MM.1S (cell line): ENCODE data around the gene SEMA6B.

Experiments
- DNase-seq: peaks from one replicate; pipeline ENCODE4 v3.0.0-alpha.2; 2015
- H2AFZ ChIP-seq: fragments of 300-600 bp; sonication (generic); 2 replicates; pipeline ENCODE4 v1.6.0; 2016; ENCODE audit warnings: antibody characterized with exemption, low read length
- H3F3A ChIP-seq: fragments of 300-600 bp; sonication (generic); 2 replicates; pipeline ENCODE4 v1.6.1; 2016; ENCODE audit warnings: mild to moderate bottlenecking, antibody characterized with exemption, low read length, moderate library complexity, mixed read lengths; ENCODE audit not compliant: insufficient read depth
- H3K27ac ChIP-seq: fragments of 300-600 bp; sonication (generic); 2 replicates; pipeline ENCODE4 v1.5.1; 2016; ENCODE audit warnings: mild to moderate bottlenecking, low read length
- H3K27me3 ChIP-seq: fragments of 300-600 bp; sonication (generic); replicated peaks from 2 replicates; pipeline ENCODE4 v1.6.0; 2016; ENCODE audit warnings: low read length; ENCODE audit not compliant: insufficient read depth
- H3K36me3 ChIP-seq: fragments of 300-600 bp; sonication (generic); replicated peaks from 2 replicates; pipeline ENCODE4 v1.6.1; 2016; ENCODE audit warnings: mild to moderate bottlenecking, low read length, mixed read lengths; ENCODE audit not compliant: insufficient read depth
- H3K4me1 ChIP-seq: fragments of 300-600 bp; sonication (generic); 2 replicates; pipeline ENCODE4 v1.6.1; 2016; ENCODE audit warnings: low read length, mixed read lengths
- H3K4me2 ChIP-seq: fragments of 300-600 bp; sonication (generic); 2 replicates; pipeline ENCODE4 v1.6.0; 2016; ENCODE audit warnings: low read depth, low read length
- H3K4me3 ChIP-seq: fragments of 300-600 bp; sonication (generic); 2 replicates; pipeline ENCODE4 v1.5.1; 2016; ENCODE audit warnings: low read length, mixed read lengths
- H3K79me2 ChIP-seq: fragments of 300-600 bp; sonication (generic); 2 replicates; pipeline ENCODE4 v1.6.1; 2016; ENCODE audit warnings: mixed run types, low read length, mixed read lengths
- H3K9ac ChIP-seq: fragments of 300-600 bp; sonication (generic); 2 replicates; pipeline ENCODE4 v1.6.1; 2016; ENCODE audit warnings: low read length, mixed read lengths
- H3K9me2 ChIP-seq: fragments of 300-600 bp; sonication (generic); replicated peaks from 2 replicates; pipeline ENCODE4 v1.6.1; 2016; ENCODE audit warnings: mild to moderate bottlenecking, low read length, mixed read lengths; ENCODE audit not compliant: insufficient read depth
- H3K9me3 ChIP-seq: fragments of 300-600 bp; sonication (generic); replicated peaks from 2 replicates; pipeline ENCODE4 v1.6.1; 2016; ENCODE audit warnings: mild to moderate bottlenecking, low read length, mixed read lengths; ENCODE audit not compliant: insufficient read depth
- H4K20me1 ChIP-seq: fragments of 300-600 bp; sonication (generic); 2 replicates; pipeline ENCODE4 v1.6.1; 2016; ENCODE audit warnings: mild to moderate bottlenecking, low read length, moderate library complexity, mixed read lengths; ENCODE audit not compliant: insufficient read depth
- EZH2 ChIP-seq: fragments of 300-600 bp; sonication (generic); optimal IDR thresholded peaks from 2 replicates; pipeline ENCODE3; 2017; ENCODE audit warnings: low read depth, mild to moderate bottlenecking, antibody characterized with exemption, low read length, mixed read lengths
- EZH2phosphoT487 ChIP-seq: fragments of 300-600 bp; sonication (generic); IDR thresholded peaks from 2 replicates; pipeline ENCODE4 v1.6.1; 2018; ENCODE audit warnings: antibody characterized with exemption, low read length
- TF ChIP-seq, protein P1 (sequence below): fragments of 300-600 bp; sonication (generic); IDR thresholded peaks from 2 replicates; pipeline ENCODE4 v1.5.1; 2016; ENCODE audit warnings: antibody characterized with exemption, low read length, mixed read lengths

The SEMA6B gene, protein sequence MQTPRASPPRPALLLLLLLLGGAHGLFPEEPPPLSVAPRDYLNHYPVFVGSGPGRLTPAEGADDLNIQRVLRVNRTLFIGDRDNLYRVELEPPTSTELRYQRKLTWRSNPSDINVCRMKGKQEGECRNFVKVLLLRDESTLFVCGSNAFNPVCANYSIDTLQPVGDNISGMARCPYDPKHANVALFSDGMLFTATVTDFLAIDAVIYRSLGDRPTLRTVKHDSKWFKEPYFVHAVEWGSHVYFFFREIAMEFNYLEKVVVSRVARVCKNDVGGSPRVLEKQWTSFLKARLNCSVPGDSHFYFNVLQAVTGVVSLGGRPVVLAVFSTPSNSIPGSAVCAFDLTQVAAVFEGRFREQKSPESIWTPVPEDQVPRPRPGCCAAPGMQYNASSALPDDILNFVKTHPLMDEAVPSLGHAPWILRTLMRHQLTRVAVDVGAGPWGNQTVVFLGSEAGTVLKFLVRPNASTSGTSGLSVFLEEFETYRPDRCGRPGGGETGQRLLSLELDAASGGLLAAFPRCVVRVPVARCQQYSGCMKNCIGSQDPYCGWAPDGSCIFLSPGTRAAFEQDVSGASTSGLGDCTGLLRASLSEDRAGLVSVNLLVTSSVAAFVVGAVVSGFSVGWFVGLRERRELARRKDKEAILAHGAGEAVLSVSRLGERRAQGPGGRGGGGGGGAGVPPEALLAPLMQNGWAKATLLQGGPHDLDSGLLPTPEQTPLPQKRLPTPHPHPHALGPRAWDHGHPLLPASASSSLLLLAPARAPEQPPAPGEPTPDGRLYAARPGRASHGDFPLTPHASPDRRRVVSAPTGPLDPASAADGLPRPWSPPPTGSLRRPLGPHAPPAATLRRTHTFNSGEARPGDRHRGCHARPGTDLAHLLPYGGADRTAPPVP

DNA sequence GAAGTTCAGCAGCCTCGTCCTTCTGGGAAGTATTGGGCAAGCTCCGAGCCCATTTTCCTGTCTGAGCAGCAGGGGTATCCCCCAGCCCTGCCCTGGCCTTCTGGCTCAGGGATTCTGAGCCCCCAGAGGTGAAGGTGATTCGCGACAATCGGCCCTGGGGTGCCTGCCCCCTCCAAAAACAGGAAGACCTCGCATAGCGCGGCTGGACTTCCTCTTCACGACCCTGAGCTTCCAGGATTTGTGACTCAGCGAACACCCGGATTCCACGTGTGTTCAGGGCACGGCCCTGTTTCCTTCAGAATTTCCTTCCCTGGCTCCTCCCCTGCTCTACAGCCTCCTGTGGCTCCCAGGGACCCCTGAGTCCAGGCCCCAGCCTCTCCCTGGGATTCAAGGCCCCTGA, at the start of gene SEMA6B:
Gene SEMA6B, minus strand, starts transcription at position 116 of the 400 bp plus-strand sequence. CDS start 1,227 bp downstream, outside the sequence.
- peaks cover 56% of the 10 kb centered on the region for H3K27me3 ChIP-seq
- no peak within 1 kb of the TSS for H3K4me2 ChIP-seq
- no peak within 1 kb of the TSS for H3K27ac ChIP-seq
- H3K9ac ChIP-seq = no peak within 1 kb of the TSS
- DNase-seq = no peak
- no peaks in the 10 kb centered on the region for H3F3A ChIP-seq
- no peak within 1 kb of the TSS for H3K4me3 ChIP-seq
- H3K79me2 ChIP-seq = no peaks in the 10 kb centered on the region
- no peaks in the 10 kb centered on the region for H3K9me3 ChIP-seq
- no peaks in the 10 kb centered on the region for H3K4me1 ChIP-seq
- no peaks in the 10 kb centered on the region for H3K36me3 ChIP-seq
- H3K9me2 ChIP-seq = no peaks in the 10 kb centered on the region
- H2AFZ ChIP-seq = no peak within 1 kb of the TSS
- TF ChIP-seq EZH2 = no peak
- H4K20me1 ChIP-seq = no peaks in the 10 kb centered on the region

DNA sequence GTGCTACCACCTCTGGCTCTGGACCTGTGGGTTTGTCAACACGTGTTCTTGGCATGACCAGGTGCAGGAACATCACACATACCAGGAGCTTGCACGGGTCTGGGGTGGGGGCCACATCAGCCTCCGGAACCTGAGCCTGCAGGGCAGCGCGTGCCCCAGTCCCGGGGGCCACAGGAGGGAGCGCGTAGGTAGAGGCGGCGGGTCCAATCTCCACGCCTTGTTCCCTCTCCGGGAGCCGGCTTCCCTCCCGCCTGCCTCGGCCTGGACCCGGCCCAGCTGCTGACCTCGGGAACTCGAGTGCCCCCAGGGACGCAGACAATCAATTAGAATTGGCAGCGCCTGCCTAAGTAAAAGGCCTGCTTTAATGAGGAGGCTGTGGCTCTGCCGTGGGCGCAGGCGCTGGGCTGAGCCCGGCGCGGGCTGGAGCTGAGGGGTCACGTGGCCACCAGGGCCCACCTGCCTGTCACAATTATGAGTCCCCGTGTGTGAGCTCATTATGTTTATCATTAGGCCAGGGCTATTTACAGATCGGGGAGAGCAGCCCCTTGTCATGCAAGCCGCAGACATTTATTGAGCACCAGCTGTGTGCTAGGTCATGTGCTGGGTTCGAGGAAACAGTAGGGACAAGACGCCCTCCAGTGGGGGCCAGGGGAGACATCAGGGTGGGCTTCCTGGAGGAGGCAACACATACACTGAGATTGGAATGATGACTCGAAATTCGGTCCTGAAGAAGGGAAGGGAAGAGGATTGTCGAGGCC, 47.6 kb upstream of the SEMA6B start:
- no peak overlapping the region for H3K9ac ChIP-seq
- no peak overlapping the region for H3K4me3 ChIP-seq
- H3K4me2 ChIP-seq = no peak overlapping the region
- no peak for TF ChIP-seq EZH2
- TF ChIP-seq EZH2phosphoT487 = no peak
- TF ChIP-seq, protein P1, sequence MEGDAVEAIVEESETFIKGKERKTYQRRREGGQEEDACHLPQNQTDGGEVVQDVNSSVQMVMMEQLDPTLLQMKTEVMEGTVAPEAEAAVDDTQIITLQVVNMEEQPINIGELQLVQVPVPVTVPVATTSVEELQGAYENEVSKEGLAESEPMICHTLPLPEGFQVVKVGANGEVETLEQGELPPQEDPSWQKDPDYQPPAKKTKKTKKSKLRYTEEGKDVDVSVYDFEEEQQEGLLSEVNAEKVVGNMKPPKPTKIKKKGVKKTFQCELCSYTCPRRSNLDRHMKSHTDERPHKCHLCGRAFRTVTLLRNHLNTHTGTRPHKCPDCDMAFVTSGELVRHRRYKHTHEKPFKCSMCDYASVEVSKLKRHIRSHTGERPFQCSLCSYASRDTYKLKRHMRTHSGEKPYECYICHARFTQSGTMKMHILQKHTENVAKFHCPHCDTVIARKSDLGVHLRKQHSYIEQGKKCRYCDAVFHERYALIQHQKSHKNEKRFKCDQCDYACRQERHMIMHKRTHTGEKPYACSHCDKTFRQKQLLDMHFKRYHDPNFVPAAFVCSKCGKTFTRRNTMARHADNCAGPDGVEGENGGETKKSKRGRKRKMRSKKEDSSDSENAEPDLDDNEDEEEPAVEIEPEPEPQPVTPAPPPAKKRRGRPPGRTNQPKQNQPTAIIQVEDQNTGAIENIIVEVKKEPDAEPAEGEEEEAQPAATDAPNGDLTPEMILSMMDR = no peak
- no peaks in the 10 kb centered on the region for H3K79me2 ChIP-seq
- no peaks in the 10 kb centered on the region for H3K9me3 ChIP-seq
- no peak overlapping the region for H3K27ac ChIP-seq
- H3K9me2 ChIP-seq = no peaks in the 10 kb centered on the region
- no peaks in the 10 kb centered on the region for H3K36me3 ChIP-seq
- no peak for DNase-seq
- no peaks in the 10 kb centered on the region for H3F3A ChIP-seq
- peaks cover 95% of the 10 kb centered on the region for H3K27me3 ChIP-seq
- no peak overlapping the region for H2AFZ ChIP-seq
- no peaks in the 10 kb centered on the region for H4K20me1 ChIP-seq
- no peaks in the 10 kb centered on the region for H3K4me1 ChIP-seq

DNA sequence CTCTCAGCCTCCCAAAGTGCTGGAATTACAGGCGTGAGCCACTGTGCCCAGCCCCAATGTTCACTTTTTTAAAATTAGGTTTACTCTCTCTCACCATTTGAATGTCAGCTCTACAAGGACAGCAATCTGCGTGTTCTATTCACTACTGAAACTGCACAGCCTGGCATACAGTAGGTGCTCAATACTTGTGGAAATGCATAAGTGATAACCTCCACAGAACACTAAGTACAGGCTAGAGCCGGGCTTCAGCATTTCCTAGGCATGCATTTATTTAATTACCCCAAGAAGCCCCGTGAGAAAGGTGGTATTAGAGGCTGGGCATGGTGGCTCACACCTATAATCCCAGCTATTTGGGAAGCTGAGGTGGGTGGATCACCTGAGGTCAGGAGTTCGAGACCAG, 46.7 kb upstream of the SEMA6B start:
- no peaks in the 10 kb centered on the region for H4K20me1 ChIP-seq
- H3K9me3 ChIP-seq = no peaks in the 10 kb centered on the region
- no peak overlapping the region for H3K4me3 ChIP-seq
- H2AFZ ChIP-seq = no peak overlapping the region
- H3K36me3 ChIP-seq = no peaks in the 10 kb centered on the region
- H3K9me2 ChIP-seq = no peaks in the 10 kb centered on the region
- no peaks in the 10 kb centered on the region for H3K4me1 ChIP-seq
- DNase-seq = no peak
- H3K27ac ChIP-seq = no peak overlapping the region
- H3K27me3 ChIP-seq = peaks cover 92% of the 10 kb centered on the region
- no peaks in the 10 kb centered on the region for H3F3A ChIP-seq
- no peaks in the 10 kb centered on the region for H3K79me2 ChIP-seq
- H3K9ac ChIP-seq = no peak overlapping the region
- TF ChIP-seq, protein P1 = no peak
- TF ChIP-seq EZH2 (no peak), EZH2phosphoT487 (no peak)
- no peak overlapping the region for H3K4me2 ChIP-seq
